ENCODE data around the gene NSA2.
"Not testable (repeated sequence)": the region's sequence is repeated elsewhere in the genome, so short reads cannot be mapped to it uniquely, and the experiment has no call there.

NSA2 gene

DNA sequence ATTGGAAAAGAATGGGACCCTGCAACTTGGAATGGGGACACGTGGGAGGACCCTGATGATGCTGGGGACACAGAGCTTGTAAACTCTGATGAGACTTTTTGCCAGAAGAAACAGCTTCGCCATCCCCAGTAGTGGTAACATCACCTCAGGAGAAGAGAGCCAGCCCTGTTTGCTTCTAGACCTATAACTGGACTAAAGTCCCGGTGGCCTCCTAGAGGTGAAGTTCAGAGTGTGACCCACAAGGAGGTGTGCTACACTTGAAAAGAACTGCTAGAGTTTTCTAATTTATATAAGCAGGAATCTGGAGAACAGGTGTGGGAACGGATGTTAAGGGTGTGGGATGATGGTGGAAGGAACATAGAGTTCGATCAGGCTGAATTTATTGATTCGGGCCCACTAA, 19.8 kb downstream of the NSA2 start:
- H3K9me3 ChIP-seq (ENCODE audit: insufficient read depth, low read depth, low read length), result no peaks in the 10 kb centered on the region
- no peak overlapping the region for H3K18ac ChIP-seq (ENCODE audit: low read length)
- no peak overlapping the region for H4K12ac ChIP-seq (ENCODE audit: low read depth, low read length)
- peak in 1 of 2 donors; percentile 42 for DNase-seq
- H4K8ac ChIP-seq (ENCODE audit: low read depth, low read length), result no peak overlapping the region
- peaks cover 28 to 48% of the 10 kb centered on the region in 2 experiments for H3K36me3 ChIP-seq (ENCODE audit: control insufficient read depth in 1 of 2, insufficient read depth in 2 of 2, low read length in 2 of 2)
- H3K79me2 ChIP-seq (ENCODE audit: control insufficient read depth, insufficient read depth, low read length, poor library complexity), result no peaks in the 10 kb centered on the region
- H2BK5ac ChIP-seq (ENCODE audit: low read depth, low read length, poor library complexity), result no peak overlapping the region
- H3K4me2 ChIP-seq (ENCODE audit: low read length), result no peak overlapping the region
- H3K4me1 ChIP-seq (ENCODE audit: control insufficient read depth in 1 of 2, insufficient read depth in 2 of 2, low read length in 2 of 2), result no peaks in the 10 kb centered on the region
- no peak overlapping the region for H3K4ac ChIP-seq (ENCODE audit: low read depth, low read length)
- H3K27me3 ChIP-seq (ENCODE audit: insufficient read depth, low read length), result no peaks in the 10 kb centered on the region
- no peak overlapping the region for H3K27ac ChIP-seq (ENCODE audit: low read depth, low read length)
- H2AK5ac ChIP-seq (ENCODE audit: low read length), result no peak overlapping the region
- no peaks in the 10 kb centered on the region for H3K79me1 ChIP-seq (ENCODE audit: low read length)
- WGBS (ENCODE audit: extremely low coverage, insufficient coverage, insufficient read length), result no CpG with 5 or more reads among the region's 6 CpGs
- H2AFZ ChIP-seq (ENCODE audit: insufficient read depth, low read length, poor library complexity), result no peak overlapping the region
- no peak overlapping the region for H3K4me3 ChIP-seq (ENCODE audit: low read depth, low read length)
- no peak overlapping the region for H4K91ac ChIP-seq (ENCODE audit: low read depth, low read length)
- H2BK12ac ChIP-seq (ENCODE audit: low read length), result no peak overlapping the region
- H3K23ac ChIP-seq (ENCODE audit: low read length), result no peak overlapping the region
- no peak overlapping the region for H3K9ac ChIP-seq (ENCODE audit: low read length)
- H3K14ac ChIP-seq (ENCODE audit: low read length), result no peak overlapping the region
- no peak overlapping the region for H2BK120ac ChIP-seq (ENCODE audit: insufficient read depth, low read length, poor library complexity)

DNA sequence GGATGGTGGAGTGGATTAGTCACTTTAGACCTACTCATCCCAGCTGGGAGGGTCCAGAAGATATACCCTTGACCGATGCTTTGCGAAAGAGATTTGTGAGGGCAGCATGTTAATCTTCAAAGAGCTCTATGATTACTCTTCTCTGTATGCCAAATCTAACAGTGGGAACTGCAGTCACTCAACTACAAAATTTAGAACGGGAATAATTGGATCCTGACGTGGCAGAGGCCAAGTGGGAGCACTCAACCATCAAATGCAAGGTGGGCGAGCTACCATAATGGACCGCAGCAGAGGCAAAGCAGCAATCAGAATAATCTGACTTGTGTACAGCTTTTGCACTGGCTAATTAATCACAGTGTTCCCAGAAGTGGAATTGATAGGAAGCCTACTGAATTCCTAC, 20.4 kb downstream of the NSA2 start:
- Histone ChIP-seq H4K12ac (ENCODE audit: low read depth, low read length) (no peak overlapping the region), H3K18ac (ENCODE audit: low read length) (no peak overlapping the region)

DNA sequence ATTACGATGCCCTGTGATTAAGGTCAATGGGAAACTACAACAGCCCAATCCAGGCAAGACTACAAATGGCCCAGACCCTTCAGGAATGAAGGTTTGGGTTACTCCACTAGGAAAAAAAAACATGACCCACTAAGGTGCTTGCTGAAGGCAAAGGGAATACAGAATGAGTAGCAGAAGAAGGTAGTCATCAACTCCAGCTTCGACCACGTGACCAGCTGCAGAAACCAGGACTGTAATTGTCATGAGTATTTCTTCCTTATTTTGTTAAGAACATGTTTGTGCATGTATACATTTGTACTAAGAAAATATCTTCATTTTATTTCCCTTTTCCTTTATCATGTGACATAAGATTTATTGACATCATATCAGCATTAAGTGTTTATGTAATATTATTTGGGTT, 24.6 kb downstream of the NSA2 start:
- not testable (repeated sequence) for H3K79me2 ChIP-seq (ENCODE audit: control insufficient read depth, insufficient read depth, low read length, poor library complexity); H3K23ac ChIP-seq (ENCODE audit: low read length); H2AFZ ChIP-seq (ENCODE audit: insufficient read depth, low read length, poor library complexity); H3K4me3 ChIP-seq (ENCODE audit: low read depth, low read length); H3K9me3 ChIP-seq (ENCODE audit: insufficient read depth, low read depth, low read length); H3K27ac ChIP-seq (ENCODE audit: low read depth, low read length); H4K12ac ChIP-seq (ENCODE audit: low read depth, low read length); H4K8ac ChIP-seq (ENCODE audit: low read depth, low read length); H3K4ac ChIP-seq (ENCODE audit: low read depth, low read length); H3K4me1 ChIP-seq (ENCODE audit: control insufficient read depth in 1 of 2, insufficient read depth in 2 of 2, low read length in 2 of 2); H3K4me2 ChIP-seq (ENCODE audit: low read length); H2AK5ac ChIP-seq (ENCODE audit: low read length); H3K27me3 ChIP-seq (ENCODE audit: insufficient read depth, low read length); H2BK120ac ChIP-seq (ENCODE audit: insufficient read depth, low read length, poor library complexity); DNase-seq; H3K14ac ChIP-seq (ENCODE audit: low read length); H3K18ac ChIP-seq (ENCODE audit: low read length); H4K91ac ChIP-seq (ENCODE audit: low read depth, low read length); H2BK5ac ChIP-seq (ENCODE audit: low read depth, low read length, poor library complexity); H3K79me1 ChIP-seq (ENCODE audit: low read length); H2BK12ac ChIP-seq (ENCODE audit: low read length); H3K9ac ChIP-seq (ENCODE audit: low read length)
- no CpG with 5 or more reads among the region's 3 CpGs for WGBS (ENCODE audit: extremely low coverage, insufficient coverage, insufficient read length)
- peaks cover 27 to 60% of the 10 kb centered on the region in 2 experiments for H3K36me3 ChIP-seq (ENCODE audit: control insufficient read depth in 1 of 2, insufficient read depth in 2 of 2, low read length in 2 of 2)

More for the DNA sequence above, 20.4 kb downstream of the NSA2 start:
- H2AFZ ChIP-seq (ENCODE audit: insufficient read depth, low read length, poor library complexity), result no peak overlapping the region
- H3K4me2 ChIP-seq (ENCODE audit: low read length), result no peak overlapping the region
- no peak overlapping the region for H2BK120ac ChIP-seq (ENCODE audit: insufficient read depth, low read length, poor library complexity)
- H3K27me3 ChIP-seq (ENCODE audit: insufficient read depth, low read length), result no peaks in the 10 kb centered on the region
- H2BK5ac ChIP-seq (ENCODE audit: low read depth, low read length, poor library complexity), result no peak overlapping the region
- no peaks in the 10 kb centered on the region for H3K9me3 ChIP-seq (ENCODE audit: insufficient read depth, low read depth, low read length)
- no peak overlapping the region for H4K8ac ChIP-seq (ENCODE audit: low read depth, low read length)
- no peak overlapping the region for H3K14ac ChIP-seq (ENCODE audit: low read length)
- H3K23ac ChIP-seq (ENCODE audit: low read length), result no peak overlapping the region
- H4K91ac ChIP-seq (ENCODE audit: low read depth, low read length), result no peak overlapping the region
- H3K79me1 ChIP-seq (ENCODE audit: low read length), result no peaks in the 10 kb centered on the region
- no peak overlapping the region for H2BK12ac ChIP-seq (ENCODE audit: low read length)
- no peak overlapping the region for H2AK5ac ChIP-seq (ENCODE audit: low read length)
- no peaks in the 10 kb centered on the region for H3K4me1 ChIP-seq (ENCODE audit: control insufficient read depth in 1 of 2, insufficient read depth in 2 of 2, low read length in 2 of 2)
- no peak overlapping the region for H3K9ac ChIP-seq (ENCODE audit: low read length)
- H3K36me3 ChIP-seq (ENCODE audit: control insufficient read depth in 1 of 2, insufficient read depth in 2 of 2, low read length in 2 of 2), result peaks cover 31 to 52% of the 10 kb centered on the region in 2 experiments
- H3K4ac ChIP-seq (ENCODE audit: low read depth, low read length), result no peak overlapping the region
- H3K27ac ChIP-seq (ENCODE audit: low read depth, low read length), result no peak overlapping the region
- no peaks in the 10 kb centered on the region for H3K79me2 ChIP-seq (ENCODE audit: control insufficient read depth, insufficient read depth, low read length, poor library complexity)
- H3K4me3 ChIP-seq (ENCODE audit: low read depth, low read length), result no peak overlapping the region
- WGBS (ENCODE audit: extremely low coverage, insufficient coverage, insufficient read length), result no CpG with 5 or more reads among the region's 6 CpGs
- DNase-seq, result no peak

DNA sequence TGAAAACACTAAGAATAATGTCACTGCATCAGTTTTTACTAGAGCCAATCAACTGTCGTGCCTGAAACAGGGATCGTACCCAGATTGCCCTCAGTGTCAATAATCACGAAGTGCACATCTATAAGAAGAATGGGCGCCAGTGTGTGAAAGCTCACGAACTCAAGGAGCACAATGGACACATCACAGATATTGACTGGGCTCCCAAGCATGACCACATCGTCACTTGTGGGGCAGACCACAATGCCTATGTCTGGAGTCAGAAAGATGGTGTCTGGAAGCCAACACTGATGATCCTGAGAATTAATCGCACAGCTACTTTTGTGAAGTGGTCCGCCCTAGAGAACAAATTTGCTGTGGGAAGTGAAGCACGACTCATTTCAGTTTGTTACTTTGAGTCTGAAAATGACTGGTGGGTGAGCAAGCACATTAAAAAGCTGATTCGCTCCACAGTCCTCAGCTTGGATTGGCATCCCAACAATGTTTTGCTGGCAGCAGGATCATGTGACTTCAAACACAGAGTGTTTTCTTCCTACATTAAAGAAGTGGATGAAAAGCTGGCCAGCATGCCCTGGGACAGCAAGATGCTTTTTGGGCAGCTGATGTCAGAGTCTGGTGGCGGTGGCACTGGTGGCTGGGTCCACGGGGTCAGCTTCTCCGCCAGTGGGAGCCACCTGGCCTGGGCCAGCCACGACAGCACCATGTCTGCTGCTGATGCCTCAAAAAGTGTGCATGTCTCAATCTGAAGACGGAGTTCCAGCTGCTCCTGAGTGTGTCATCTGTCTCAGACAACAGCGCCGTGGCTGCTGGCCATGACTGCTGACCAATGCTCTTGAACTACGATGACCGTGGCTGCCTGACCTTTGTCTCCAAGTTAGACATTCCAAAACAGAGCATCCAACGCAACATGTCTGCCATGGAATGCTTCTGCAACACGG, 32.2 kb downstream of the NSA2 start:
- no peak overlapping the region for H3K9ac ChIP-seq (ENCODE audit: low read length)
- no peak overlapping the region for H3K18ac ChIP-seq (ENCODE audit: low read length)
- H2BK5ac ChIP-seq (ENCODE audit: low read depth, low read length, poor library complexity), result no peak overlapping the region
- no CpG with 5 or more reads among the region's 21 CpGs for WGBS (ENCODE audit: extremely low coverage, insufficient coverage, insufficient read length)
- H3K14ac ChIP-seq (ENCODE audit: low read length), result no peak overlapping the region
- H2BK12ac ChIP-seq (ENCODE audit: low read length), result no peak overlapping the region
- no peak overlapping the region for H2AFZ ChIP-seq (ENCODE audit: insufficient read depth, low read length, poor library complexity)
- H3K4me2 ChIP-seq (ENCODE audit: low read length), result no peak overlapping the region
- H3K4ac ChIP-seq (ENCODE audit: low read depth, low read length), result no peak overlapping the region
- no peak overlapping the region for H3K27ac ChIP-seq (ENCODE audit: low read depth, low read length)
- peaks cover 4 to 8% of the 10 kb centered on the region in 2 experiments for H3K4me1 ChIP-seq (ENCODE audit: control insufficient read depth in 1 of 2, insufficient read depth in 2 of 2, low read length in 2 of 2)
- no peak overlapping the region for H3K4me3 ChIP-seq (ENCODE audit: low read depth, low read length)
- H3K36me3 ChIP-seq (ENCODE audit: control insufficient read depth in 1 of 2, insufficient read depth in 2 of 2, low read length in 2 of 2), result peaks cover 19 to 26% of the 10 kb centered on the region in 2 experiments
- H3K9me3 ChIP-seq (ENCODE audit: insufficient read depth, low read depth, low read length), result peaks cover 3% of the 10 kb centered on the region
- no peak overlapping the region for H2AK5ac ChIP-seq (ENCODE audit: low read length)
- no peak overlapping the region for H4K91ac ChIP-seq (ENCODE audit: low read depth, low read length)
- H3K79me1 ChIP-seq (ENCODE audit: low read length), result no peaks in the 10 kb centered on the region
- H4K12ac ChIP-seq (ENCODE audit: low read depth, low read length), result no peak overlapping the region
- no peak overlapping the region for H4K8ac ChIP-seq (ENCODE audit: low read depth, low read length)
- no peak overlapping the region for H3K23ac ChIP-seq (ENCODE audit: low read length)
- peak; percentile 46 to 72 for DNase-seq
- no peak overlapping the region for H2BK120ac ChIP-seq (ENCODE audit: insufficient read depth, low read length, poor library complexity)
- H3K79me2 ChIP-seq (ENCODE audit: control insufficient read depth, insufficient read depth, low read length, poor library complexity), result no peaks in the 10 kb centered on the region
- H3K27me3 ChIP-seq (ENCODE audit: insufficient read depth, low read length), result no peaks in the 10 kb centered on the region

Data from trophoblast cell (in vitro differentiated cells and primary cell).